Gastroesophageal sphincter (tissue), 4 donors: ENCODE data around the gene EIF1B. TPM values are rescaled to one million over a fixed set of nuclear protein-coding genes. Genes with fewer than 3 reads are reported as not detected.

Experiments
- ATAC-seq: fragments of 150-250 bp; one replicate; pipeline ENCODE4 v1.9.1; 2016; ENCODE audit warnings: mild to moderate bottlenecking, moderate library complexity
- H3K27ac ChIP-seq, 4 donors: fragments of 200-600 bp; sonication (generic) in 3 of 4; 1 replicate in 3 of 4; 2 replicates in 1 of 4; pipeline ENCODE4 v1.5.1; 2016 to 2019
- H3K27me3 ChIP-seq: fragments of 200-600 bp; sonication (generic); one replicate; pipeline ENCODE4 v1.5.1; 2019
- H3K36me3 ChIP-seq, 2 donors: fragments of 200-600 bp; sonication (generic); one replicate each; pipeline ENCODE4 v1.5.1; 2019; ENCODE audit warnings: control low read depth in 1 of 2
- H3K4me1 ChIP-seq, 3 donors: fragments of 200-600 bp; sonication (generic); 1 replicate in 2 of 3; 2 replicates in 1 of 3; pipeline ENCODE4 v1.5.1; 2016 to 2019; ENCODE audit warnings: control low read depth in 2 of 3
- H3K4me3 ChIP-seq, 2 donors: fragments of 200-600 bp; sonication (generic); one replicate each; pipeline ENCODE4 v1.5.1; 2019; ENCODE audit warnings: mild to moderate bottlenecking in 1 of 2, moderate library complexity in 1 of 2
- H3K9me3 ChIP-seq, 3 donors: fragments of 200-600 bp; sonication (generic); one replicate each; pipeline ENCODE4 v1.5.1; 2017 to 2019; ENCODE audit warnings: control low read depth in 2 of 3
- CTCF ChIP-seq, 4 experiments: fragments of 200-600 bp in 2 of 4; fragments of 450-650 bp in 2 of 4; sonication (generic) in 1 of 4; IDR thresholded peaks; one replicate each; pipeline ENCODE4 v1.5.1; 2017 to 2019; ENCODE audit warnings: antibody characterized with exemption in 4 of 4, mild to moderate bottlenecking in 2 of 4, moderate library complexity in 2 of 4
- EP300 ChIP-seq: sonication (generic); formaldehyde crosslinking; IDR thresholded peaks from one replicate; pipeline ENCODE4 v1.6.1; 2017; ENCODE audit warnings: antibody characterized with exemption, mild to moderate bottlenecking
- POLR2A ChIP-seq, 2 donors: fragments of 450-650 bp; IDR thresholded peaks; one replicate each; pipeline ENCODE4 v1.6.1; 2017; ENCODE audit warnings: antibody characterized with exemption in 2 of 2, mild to moderate bottlenecking in 2 of 2, moderate library complexity in 1 of 2
- POLR2AphosphoS5 ChIP-seq: sonication (generic); formaldehyde crosslinking; IDR thresholded peaks from one replicate; pipeline ENCODE4 v1.6.1; 2017; ENCODE audit warnings: antibody characterized with exemption
- WGBS, 2 donors: methylation state at CpG; one replicate each; pipeline ENCODE4 v1.1.5; 2018; ENCODE audit warnings: low coverage in 1 of 2; 5-methylcytosine and 5-hydroxymethylcytosine counted together
- total RNA-seq, 4 donors: library from RNA; depleted of rRNA; stranded (reverse); fragments of >200 nt; gene quantifications; one replicate each; pipeline ENCODE4 v1.1.0, GENCODE V29; 2016

Gene EIF1B
- total RNA-seq, 4 donors from 2014 or later = 26.8 to 49.2 (median 38.0) TPM

- no peaks in the 10 kb centered on the region for H3K27me3 ChIP-seq
- H3K4me3 ChIP-seq = no peak overlapping the region
- H3K27ac ChIP-seq = no peak overlapping the region
- peaks cover 0 to 15% (median 6%) of the 10 kb centered on the region in 3 donors for H3K4me1 ChIP-seq
- H3K9me3 ChIP-seq = no peaks in the 10 kb centered on the region
- WGBS, 2 donors = 86 to 90% methylated on average over 5 of the region's 5 CpGs
- ATAC-seq = no peak
- TF ChIP-seq CTCF (IDR thresholded peaks at IDR 0.05) = no peak
- TF ChIP-seq EP300 = no peak
- no peak for TF ChIP-seq POLR2AphosphoS5
- TF ChIP-seq POLR2A (IDR thresholded peaks at IDR 0.05) = no peak
- peaks cover 0 to 37% of the 10 kb centered on the region in 2 donors for H3K36me3 ChIP-seq
These were observed 10.3 kb upstream of the EIF1B start for GRCh38 chr3:40299130-40299720.

GRCh38 chr3:40299721-40300335 lies 9.7 kb upstream of the EIF1B start:
- 70 to 91% methylated on average over 3 of the region's 3 CpGs for WGBS, 2 donors
- Histone ChIP-seq H3K4me3 (no peak overlapping the region), H3K27ac (no peak overlapping the region), H3K27me3 (no peaks in the 10 kb centered on the region), H3K4me1 (peaks cover 0 to 15% (median 6%) of the 10 kb centered on the region in 3 donors), H3K9me3 (no peaks in the 10 kb centered on the region), H3K36me3 (peaks cover 0 to 31% of the 10 kb centered on the region in 2 donors)
- no peak for TF ChIP-seq CTCF (IDR thresholded peaks at IDR 0.05)
- no peak for TF ChIP-seq EP300
- no peak for TF ChIP-seq POLR2A (IDR thresholded peaks at IDR 0.05)
- no peak for TF ChIP-seq POLR2AphosphoS5
- peak; percentile 77 for ATAC-seq

- peaks cover 0 to 27% of the 10 kb centered on the region in 2 donors for H3K36me3 ChIP-seq
- no peak for ATAC-seq
- H3K4me1 ChIP-seq = peaks cover 0 to 15% (median 6%) of the 10 kb centered on the region in 3 donors
- no peaks in the 10 kb centered on the region for H3K27me3 ChIP-seq
- 18 to 25% methylated on average over 1 of the region's 1 CpG for WGBS, 2 donors
- H3K4me3 ChIP-seq = no peak overlapping the region
- H3K9me3 ChIP-seq = no peaks in the 10 kb centered on the region
- no peak overlapping the region for H3K27ac ChIP-seq
- TF ChIP-seq POLR2A (IDR thresholded peaks at IDR 0.05) (no peak), EP300 (no peak), POLR2AphosphoS5 (no peak), CTCF (IDR thresholded peaks at IDR 0.05) (no peak)
These were observed 6.7 kb upstream of the EIF1B start for GRCh38 chr3:40302784-40303183.

GRCh38 chr3:40304352-40304751 lies 5.2 kb upstream of the EIF1B start:
- TF ChIP-seq POLR2AphosphoS5 (no peak), POLR2A (IDR thresholded peaks at IDR 0.05) (no peak), EP300 (no peak), CTCF (IDR thresholded peaks at IDR 0.05) (no peak)
- Histone ChIP-seq H3K27me3 (no peaks in the 10 kb centered on the region), H3K9me3 (no peaks in the 10 kb centered on the region), H3K36me3 (peaks cover 0 to 17% of the 10 kb centered on the region in 2 donors), H3K4me1 (peaks cover 3 to 26% (median 6%) of the 10 kb centered on the region in 3 donors), H3K4me3 (no peak overlapping the region), H3K27ac (no peak overlapping the region)
- no peak for ATAC-seq
- 100% methylated on average over 1 of the region's 2 CpGs; no CpG with 5 or more reads in 1 of the 2 donors for WGBS, 2 donors

- no peaks in the 10 kb centered on the region for H3K36me3 ChIP-seq
- H3K9me3 ChIP-seq = no peaks in the 10 kb centered on the region
- no peaks in the 10 kb centered on the region for H3K27me3 ChIP-seq
- no peak for ATAC-seq
- peaks cover 3 to 32% (median 6%) of the 10 kb centered on the region in 3 donors for H3K4me1 ChIP-seq
- TF ChIP-seq CTCF (IDR thresholded peaks at IDR 0.05) (no peak), EP300 (no peak), POLR2AphosphoS5 (no peak), POLR2A (IDR thresholded peaks at IDR 0.05) (no peak)
- H3K4me3 ChIP-seq = no peak overlapping the region
- no peak overlapping the region for H3K27ac ChIP-seq
- WGBS, 2 donors = 94% methylated on average over 2 of the region's 3 CpGs; no CpG with 5 or more reads in 1 of the 2 donors
These were observed 3.2 kb upstream of the EIF1B start for GRCh38 chr3:40306336-40306735.
